Measurements from ENCODE around the gene TMEM179B.

GRCh38 chr11:62752994-62753735 is 34.0 kb upstream of the TMEM179B start:
- no peak for TF ChIP-seq CTCF (IDR thresholded peaks at IDR 0.05 in 2 of 3, conservative IDR thresholded peaks at IDR 0.05 in 1 of 3; ENCODE audit: borderline replicate concordance in 1 of 3, insufficient read depth in 1 of 3, low read depth in 2 of 3, low read length in 2 of 3)
- no peak for TF ChIP-seq POLR2A (IDR thresholded peaks at IDR 0.05; ENCODE audit: borderline replicate concordance, extremely low read depth, insufficient read depth, insufficient read length)
- TF ChIP-seq POLR2AphosphoS5 (IDR thresholded peaks at IDR 0.05; ENCODE audit: low read depth, low read length): no peak
- no peak for TF ChIP-seq SIN3A (IDR thresholded peaks at IDR 0.05; ENCODE audit: low read depth)
- no peak for TF ChIP-seq EZH2 (IDR thresholded peaks at IDR 0.05)
- TF ChIP-seq CEBPB (IDR thresholded peaks at IDR 0.05; ENCODE audit: low read depth): no peak
- TF ChIP-seq MAX (IDR thresholded peaks at IDR 0.05): no peak
- TF ChIP-seq REST (IDR thresholded peaks at IDR 0.05; ENCODE audit: low read depth): no peak
- no peak for TF ChIP-seq FOSL1 (IDR thresholded peaks at IDR 0.05; ENCODE audit: low read depth)
- TF ChIP-seq ELF1 (IDR thresholded peaks at IDR 0.05; ENCODE audit: borderline replicate concordance, low read depth): no peak
- TF ChIP-seq RAD21 (IDR thresholded peaks at IDR 0.05; ENCODE audit: low read depth): no peak
- TF ChIP-seq SP1 (IDR thresholded peaks at IDR 0.05; ENCODE audit: low read depth): no peak
- TF ChIP-seq EZH2phosphoT487 (IDR thresholded peaks at IDR 0.05; ENCODE audit: borderline replicate concordance): no peak
- TF ChIP-seq ZBTB33 (IDR thresholded peaks at IDR 0.05; ENCODE audit: extremely low read depth, insufficient replicate concordance, low read length): no peak
